AG04449 (cell line): ENCODE results near the gene HIVEP2.
A peak's percentile ranks its signal among the peaks of the same experiment; 100 is the strongest.

Source experiments
- CTCF ChIA-PET: fragments of 350-600 bp; formaldehyde crosslinking; extraction: SDS; loops from one replicate; lab custom pipeline; 2021; ENCODE audit warnings: antibody characterized with exemption; lab: Yijun Ruan, JAX
- POLR2A ChIA-PET: fragments of 400-600, 350-600 bp; formaldehyde crosslinking; extraction: SDS; loops from one replicate; lab custom pipeline; 2020; ENCODE audit warnings: antibody characterized with exemption, inconsistent platforms; lab: Yijun Ruan, JAX
- DNase-seq: peaks from one replicate; pipeline ENCODE4 v3.0.0-alpha.2; 2010; ENCODE audit warnings: low read depth, low spot score
- H3K4me3 ChIP-seq: 2 replicates; pipeline ENCODE4 v1.5.1; 2011; ENCODE audit warnings: low read depth, mild to moderate bottlenecking, control low read depth, low read length
- TF ChIP-seq, protein P1 (sequence below): IDR thresholded peaks from one replicate; pipeline ENCODE4 v1.5.1; 2011; ENCODE audit warnings: mild to moderate bottlenecking, moderate library complexity, low read length, control low read depth, inconsistent platforms; ENCODE audit not compliant: insufficient read depth; ENCODE audit errors: missing control alignments

Gene HIVEP2

DNA sequence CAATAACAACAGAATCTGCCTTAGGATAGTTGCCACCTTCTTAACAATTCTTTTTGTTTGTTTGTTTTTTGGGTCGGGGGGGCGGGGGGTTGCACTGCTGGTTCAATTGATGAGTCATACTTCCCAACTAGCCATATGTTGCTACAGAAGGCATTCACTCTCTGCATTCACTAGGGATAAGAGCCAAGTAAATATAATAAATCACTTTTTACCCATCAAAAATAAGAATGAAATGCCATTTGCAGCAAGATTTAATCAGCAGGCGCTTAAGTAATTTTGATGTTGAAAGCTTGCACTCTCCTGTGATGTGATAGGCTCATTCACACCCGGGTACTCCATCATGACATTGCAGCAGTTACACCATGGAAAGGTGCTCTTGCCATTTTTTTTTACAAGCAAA is 209.8 kb downstream of the HIVEP2 start:
- TF ChIP-seq, protein P1, sequence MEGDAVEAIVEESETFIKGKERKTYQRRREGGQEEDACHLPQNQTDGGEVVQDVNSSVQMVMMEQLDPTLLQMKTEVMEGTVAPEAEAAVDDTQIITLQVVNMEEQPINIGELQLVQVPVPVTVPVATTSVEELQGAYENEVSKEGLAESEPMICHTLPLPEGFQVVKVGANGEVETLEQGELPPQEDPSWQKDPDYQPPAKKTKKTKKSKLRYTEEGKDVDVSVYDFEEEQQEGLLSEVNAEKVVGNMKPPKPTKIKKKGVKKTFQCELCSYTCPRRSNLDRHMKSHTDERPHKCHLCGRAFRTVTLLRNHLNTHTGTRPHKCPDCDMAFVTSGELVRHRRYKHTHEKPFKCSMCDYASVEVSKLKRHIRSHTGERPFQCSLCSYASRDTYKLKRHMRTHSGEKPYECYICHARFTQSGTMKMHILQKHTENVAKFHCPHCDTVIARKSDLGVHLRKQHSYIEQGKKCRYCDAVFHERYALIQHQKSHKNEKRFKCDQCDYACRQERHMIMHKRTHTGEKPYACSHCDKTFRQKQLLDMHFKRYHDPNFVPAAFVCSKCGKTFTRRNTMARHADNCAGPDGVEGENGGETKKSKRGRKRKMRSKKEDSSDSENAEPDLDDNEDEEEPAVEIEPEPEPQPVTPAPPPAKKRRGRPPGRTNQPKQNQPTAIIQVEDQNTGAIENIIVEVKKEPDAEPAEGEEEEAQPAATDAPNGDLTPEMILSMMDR: no peak
- POLR2A ChIA-PET: no interaction called here
- no peak overlapping the region for H3K4me3 ChIP-seq
- CTCF ChIA-PET: no interaction called here
- DNase-seq: no peak

DNA sequence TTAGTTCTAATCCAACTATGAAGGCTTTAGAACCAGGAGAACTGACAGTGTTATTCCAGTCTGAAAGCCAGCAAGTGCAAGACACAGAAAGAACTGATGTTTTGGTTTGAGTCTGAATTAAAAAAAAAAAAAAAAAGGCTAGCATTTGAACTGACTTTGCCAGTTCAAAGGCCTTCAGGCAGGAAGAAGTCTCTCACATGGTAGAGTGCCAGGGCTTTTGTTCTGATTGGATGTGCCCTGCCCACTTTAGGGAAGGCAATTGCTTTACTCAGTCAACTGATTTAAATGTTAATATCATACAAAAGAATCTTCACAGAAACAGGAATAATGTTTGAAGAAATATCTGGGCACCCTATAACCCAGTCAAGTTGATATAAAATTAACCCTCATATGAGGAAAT is 212.2 kb downstream of the HIVEP2 start:
- ChIA-PET CTCF (no interaction called here), POLR2A (no interaction called here)
- TF ChIP-seq, protein P1: no peak
- H3K4me3 ChIP-seq: no peak overlapping the region
- no peak for DNase-seq

DNA sequence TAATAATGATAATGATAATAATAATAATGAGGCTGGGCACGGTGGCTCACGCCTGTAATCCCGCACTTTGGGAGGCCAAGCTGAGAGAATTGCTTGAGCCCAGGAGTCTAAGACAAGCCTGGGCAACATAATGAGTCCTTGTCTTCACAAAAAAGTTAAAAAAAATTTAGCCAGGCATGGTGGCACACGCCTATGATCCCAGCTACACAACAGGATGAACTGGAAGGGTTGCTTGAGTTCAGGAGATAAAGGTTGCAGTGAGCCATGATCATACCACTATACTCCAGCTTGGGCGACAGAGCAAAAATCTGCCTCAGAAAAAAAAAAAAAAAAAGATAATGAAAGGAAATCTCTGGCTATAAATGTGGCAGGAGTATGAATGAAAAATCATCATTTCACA is 213.4 kb downstream of the HIVEP2 start:
- H3K4me3 ChIP-seq: no peak overlapping the region
- ChIA-PET POLR2A (no interaction called here), CTCF (no interaction called here)
- TF ChIP-seq, protein P1: no peak
- DNase-seq: no peak

DNA sequence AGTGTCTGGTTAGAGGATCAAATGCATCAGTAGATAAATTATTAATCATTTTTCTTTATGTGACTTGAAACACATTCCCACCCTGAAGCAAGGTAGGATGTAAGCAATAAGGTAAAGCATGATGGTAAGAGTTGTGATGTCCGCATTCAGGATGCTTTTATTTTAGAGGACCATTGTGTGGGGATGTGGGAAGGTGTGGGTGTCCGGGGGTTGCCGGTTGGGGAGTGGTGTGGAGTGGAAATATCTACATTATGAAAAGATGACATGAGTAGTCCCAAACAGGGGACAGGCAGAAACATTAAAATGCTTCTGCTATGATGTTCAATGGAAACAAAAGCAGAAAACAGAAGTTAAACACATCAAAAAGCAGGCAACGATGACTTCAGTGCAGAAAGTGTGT is 215.4 kb downstream of the HIVEP2 start:
- H3K4me3 ChIP-seq: no peak overlapping the region
- TF ChIP-seq, protein P1: no peak
- DNase-seq: no peak
- POLR2A ChIA-PET: no interaction called here
- CTCF ChIA-PET: no interaction called here

DNA sequence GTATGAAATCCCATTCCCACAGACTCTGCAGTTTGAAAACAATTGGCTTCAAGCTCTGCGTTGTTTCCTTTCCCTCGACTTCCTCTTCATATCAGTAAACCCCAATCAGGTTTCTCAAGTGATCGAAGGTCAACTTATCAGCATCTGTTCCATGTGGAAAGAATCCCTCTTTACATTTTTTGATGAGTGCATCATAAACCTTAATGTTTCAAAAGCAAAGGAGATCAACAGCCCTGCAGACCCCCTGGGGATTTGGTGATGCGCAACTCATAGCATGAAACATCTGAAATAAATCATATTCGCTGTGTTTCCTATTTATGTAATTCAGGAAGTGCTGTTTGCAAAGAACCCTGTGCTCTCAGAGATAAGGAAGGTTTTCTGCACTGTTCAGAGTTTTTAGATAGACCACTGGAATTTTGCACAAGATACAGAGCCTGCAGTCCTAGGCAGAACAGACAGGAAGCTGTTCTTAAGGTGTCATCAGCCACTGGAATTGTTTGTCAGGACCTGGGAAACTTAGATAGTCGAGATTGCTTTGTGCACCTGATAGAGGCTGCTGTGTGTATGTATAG is 216.0 kb downstream of the HIVEP2 start:
- POLR2A ChIA-PET: no interaction called here
- CTCF ChIA-PET: no interaction called here
- peak; percentile 28 for DNase-seq
- TF ChIP-seq, protein P1: no peak
- H3K4me3 ChIP-seq: no peak overlapping the region; the same call in 1 of the 2 replicates

DNA sequence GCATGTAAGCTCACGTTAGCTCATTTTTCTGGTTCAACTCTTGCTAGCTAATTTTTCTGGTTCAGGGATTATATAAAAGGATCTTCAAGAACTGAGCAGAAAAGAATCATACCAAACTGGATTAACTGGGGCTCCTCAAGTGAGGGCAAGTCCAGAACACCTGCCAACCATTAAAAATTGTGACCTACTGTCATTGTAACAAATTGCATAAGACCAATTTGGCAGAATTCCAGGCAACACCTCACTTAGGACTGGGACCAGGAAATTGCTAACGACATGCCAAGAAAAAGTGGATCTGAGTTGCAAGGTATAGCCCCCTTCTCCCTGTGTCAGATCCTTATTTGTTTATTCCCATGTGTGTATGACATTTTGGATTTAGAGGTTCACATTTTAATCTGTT is 216.6 kb downstream of the HIVEP2 start:
- H3K4me3 ChIP-seq: no peak overlapping the region
- DNase-seq: no peak
- TF ChIP-seq, protein P1: no peak
- ChIA-PET CTCF (interaction anchor here (0.8 to 1.0 kb wide), 2 partner anchors 9 to 36 kb away, joined by 3 to 4 read pairs; no protein-coding TSS in a partner anchor), POLR2A (no interaction called here)
